Measurements from ENCODE around the gene ALX3. TPM values are rescaled to one million over a fixed set of nuclear protein-coding genes. Genes with fewer than 3 reads are reported as not detected.
A peak's percentile ranks its signal among the peaks of the same experiment; 100 is the strongest.

The ALX3 gene
- total and polyA plus RNA-seq, 10 of the 15 experiments (the other 5 are each of a cell fraction or from before 2014, with no cell fraction given), result not detected

DNA sequence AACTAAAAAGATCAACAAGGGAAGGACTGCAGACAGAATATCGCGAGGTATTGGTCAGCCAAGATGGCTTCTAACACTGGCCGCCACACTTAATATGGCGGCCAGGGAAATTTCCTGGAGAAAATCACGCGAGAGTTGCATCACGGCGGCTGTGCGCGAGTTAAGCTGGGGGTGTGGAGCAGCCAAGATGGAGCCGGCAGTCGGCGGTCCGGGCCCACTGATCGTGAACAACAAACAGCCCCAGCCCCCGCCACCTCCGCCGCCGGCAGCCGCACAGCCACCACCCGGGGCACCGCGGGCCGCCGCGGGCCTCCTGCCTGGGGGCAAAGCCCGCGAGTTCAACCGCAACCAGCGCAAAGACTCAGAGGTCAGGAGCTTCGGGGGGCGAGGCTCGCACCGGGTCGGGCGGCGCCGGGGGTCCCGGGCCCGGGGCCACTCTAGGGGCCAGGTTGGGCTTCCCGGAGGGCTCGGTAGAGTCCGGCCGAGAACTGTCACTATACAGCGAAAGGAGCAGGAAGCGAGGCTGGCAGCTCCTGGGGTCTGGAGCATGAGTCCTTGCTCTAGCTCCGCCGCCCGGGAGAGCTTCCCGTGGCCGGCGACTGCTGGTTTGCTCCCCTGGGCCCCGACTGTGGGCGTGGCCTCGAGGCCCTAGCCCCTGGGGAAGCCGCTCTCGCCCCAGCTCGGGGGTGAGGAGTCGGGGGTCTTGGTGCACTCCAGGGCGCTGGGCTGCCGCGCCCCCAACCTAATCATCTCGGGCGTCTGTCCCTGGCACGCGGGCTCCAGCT is 35.8 kb downstream of the ALX3 start, which contains the start of gene STRIP1 (continued):
- TF ChIP-seq, protein P1, sequence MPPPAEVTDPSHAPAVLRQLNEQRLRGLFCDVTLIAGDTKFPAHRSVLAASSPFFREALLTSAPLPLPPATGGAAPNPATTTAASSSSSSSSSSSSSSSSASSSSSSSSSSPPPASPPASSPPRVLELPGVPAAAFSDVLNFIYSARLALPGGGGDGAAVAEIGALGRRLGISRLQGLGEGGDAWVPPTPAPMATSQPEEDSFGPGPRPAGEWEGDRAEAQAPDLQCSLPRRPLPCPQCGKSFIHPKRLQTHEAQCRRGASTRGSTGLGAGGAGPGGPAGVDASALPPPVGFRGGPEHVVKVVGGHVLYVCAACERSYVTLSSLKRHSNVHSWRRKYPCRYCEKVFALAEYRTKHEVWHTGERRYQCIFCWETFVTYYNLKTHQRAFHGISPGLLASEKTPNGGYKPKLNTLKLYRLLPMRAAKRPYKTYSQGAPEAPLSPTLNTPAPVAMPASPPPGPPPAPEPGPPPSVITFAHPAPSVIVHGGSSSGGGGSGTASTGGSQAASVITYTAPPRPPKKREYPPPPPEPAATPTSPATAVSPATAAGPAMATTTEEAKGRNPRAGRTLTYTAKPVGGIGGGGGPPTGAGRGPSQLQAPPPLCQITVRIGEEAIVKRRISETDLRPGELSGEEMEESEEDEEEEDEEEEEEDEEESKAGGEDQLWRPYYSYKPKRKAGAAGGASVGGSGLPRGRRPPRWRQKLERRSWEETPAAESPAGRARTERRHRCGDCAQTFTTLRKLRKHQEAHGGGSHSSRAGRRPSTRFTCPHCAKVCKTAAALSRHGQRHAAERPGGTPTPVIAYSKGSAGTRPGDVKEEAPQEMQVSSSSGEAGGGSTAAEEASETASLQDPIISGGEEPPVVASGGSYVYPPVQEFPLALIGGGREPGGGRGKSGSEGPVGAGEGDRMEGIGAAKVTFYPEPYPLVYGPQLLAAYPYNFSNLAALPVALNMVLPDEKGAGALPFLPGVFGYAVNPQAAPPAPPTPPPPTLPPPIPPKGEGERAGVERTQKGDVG (CRISPR knock-in tag; IDR thresholded peaks at IDR 0.05), result no peak
- TF ChIP-seq MAX (IDR thresholded peaks at IDR 0.05; ENCODE audit: low read depth, low read length) (no peak), SRF (IDR thresholded peaks at IDR 0.05; ENCODE audit: low read depth in 2 of 2, low read length in 2 of 2) (no peak), SMARCA5 (IDR thresholded peaks at IDR 0.05) (no peak), POLR2AphosphoS2 (IDR thresholded peaks at IDR 0.05; ENCODE audit: low read depth, low read length) (peak; percentile 43; the same call in 1 of the 2 replicates), NFXL1 (IDR thresholded peaks at IDR 0.05; ENCODE audit: borderline replicate concordance) (no peak), YBX1 (IDR thresholded peaks at IDR 0.05) (no peak)

Data from GM12878 (cell line).